Measurements from ENCODE around the gene COL6A6.
"Not testable (repeated sequence)": the region's sequence is repeated elsewhere in the genome, so short reads cannot be mapped to it uniquely, and the experiment has no call there.

COL6A6 gene

DNA sequence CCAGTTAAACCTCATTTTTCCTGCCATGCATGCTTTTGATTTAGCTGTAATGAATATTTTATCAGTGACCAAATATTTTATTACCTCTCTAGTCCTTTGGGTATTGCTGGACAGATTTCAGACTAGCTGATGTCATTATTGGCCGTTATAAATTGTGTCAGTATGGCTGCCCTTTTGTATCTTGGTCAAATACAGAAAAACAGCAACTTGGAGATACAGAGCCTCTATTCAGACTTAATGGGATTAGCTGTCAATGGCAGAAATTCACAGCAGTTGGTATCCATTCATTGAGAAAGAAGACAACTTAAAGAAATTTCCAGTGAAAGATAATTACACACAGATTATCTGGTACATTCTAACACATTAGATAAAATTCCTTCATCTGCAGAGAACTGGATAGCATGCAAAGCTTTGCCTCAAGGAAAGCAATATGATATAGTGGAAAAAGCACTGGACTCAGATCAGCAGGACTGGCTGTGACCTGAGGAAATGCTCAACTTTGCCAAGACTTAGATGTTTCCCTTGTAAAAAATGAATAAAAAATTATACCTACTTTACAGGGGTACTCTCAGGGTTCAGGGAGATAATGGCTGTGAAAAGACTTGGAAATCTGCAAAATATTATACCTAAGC, 20.8 kb downstream of the COL6A6 start:
- DNase-seq (ENCODE audit: low read depth) = no peak

DNA sequence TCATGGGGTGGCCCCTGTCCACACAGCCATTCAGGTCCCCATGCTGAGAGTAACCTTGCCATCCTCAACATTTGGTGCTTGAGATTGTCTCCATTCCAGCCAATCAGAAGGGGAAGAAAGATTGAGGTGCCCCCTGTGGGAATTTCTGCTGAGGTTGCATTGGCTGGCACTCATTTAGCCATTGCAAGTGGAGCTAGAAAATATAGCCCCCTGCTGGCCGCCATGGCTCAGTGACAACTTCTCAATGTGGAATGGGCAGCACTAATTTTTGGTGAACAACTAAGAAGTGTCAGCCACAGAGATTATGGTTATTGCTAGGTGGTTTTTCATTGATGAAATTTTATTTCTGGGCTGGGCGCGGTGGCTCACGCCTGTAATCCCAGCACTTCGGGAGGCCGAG, 22.0 kb downstream of the COL6A6 start:
- peak; percentile 39 for DNase-seq (ENCODE audit: low read depth)

DNA sequence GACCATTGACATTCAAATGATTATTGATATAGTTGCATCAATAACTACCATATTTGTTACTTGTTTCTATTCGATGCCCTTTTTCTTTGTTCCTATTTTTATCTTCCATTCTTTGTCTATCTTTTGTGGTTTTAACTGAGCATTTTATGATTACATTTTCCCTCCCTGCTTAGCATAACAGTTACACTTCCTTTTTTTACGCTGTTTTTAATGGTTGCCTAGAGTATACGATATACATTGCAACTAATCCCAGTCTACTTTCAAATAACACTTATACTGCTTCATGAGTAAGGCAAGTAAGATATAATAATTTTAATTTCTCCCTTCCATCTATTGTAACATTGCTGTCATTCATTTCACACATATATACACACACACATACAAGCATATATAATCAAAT, 26.3 kb downstream of the COL6A6 start:
- DNase-seq (ENCODE audit: low read depth) = no peak

DNA sequence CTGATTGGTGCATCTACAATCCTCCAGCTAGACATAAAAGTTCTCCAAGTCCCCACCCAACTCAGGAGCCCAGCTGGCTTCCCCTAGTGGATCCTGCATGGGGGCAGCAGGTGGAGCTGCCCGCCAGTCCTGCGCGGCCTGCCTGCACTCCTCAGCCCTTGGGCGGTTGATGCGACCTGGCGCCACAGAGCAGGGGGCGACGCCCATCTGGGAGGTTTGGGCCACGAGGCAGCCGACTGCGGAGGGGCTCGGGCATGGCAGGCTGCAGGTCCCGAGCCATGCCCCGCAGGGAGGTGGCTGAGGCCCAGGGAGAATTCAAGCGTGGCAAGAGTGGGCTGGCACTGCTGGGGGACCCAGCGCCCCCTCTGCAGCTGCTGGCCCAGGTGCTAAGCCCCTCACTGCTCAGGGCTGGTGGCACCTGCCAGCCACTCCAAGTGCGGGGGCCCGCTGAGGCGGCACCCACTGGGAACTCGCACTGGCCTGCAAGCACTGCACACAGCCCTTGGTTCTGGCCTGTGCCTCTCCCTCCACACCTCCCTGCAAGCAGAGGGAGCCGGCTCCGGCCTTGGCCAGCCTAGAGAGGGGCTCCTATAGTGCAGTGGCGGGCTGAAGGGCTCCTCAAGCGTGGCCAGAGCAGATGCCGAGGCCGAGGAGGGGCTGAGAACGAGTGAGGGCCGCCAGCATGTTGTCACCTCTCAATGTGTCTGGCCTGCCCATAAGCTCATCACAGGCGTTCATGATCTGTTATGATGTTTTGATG, 30.1 kb downstream of the COL6A6 start:
- no peak for DNase-seq (ENCODE audit: low read depth)

DNA sequence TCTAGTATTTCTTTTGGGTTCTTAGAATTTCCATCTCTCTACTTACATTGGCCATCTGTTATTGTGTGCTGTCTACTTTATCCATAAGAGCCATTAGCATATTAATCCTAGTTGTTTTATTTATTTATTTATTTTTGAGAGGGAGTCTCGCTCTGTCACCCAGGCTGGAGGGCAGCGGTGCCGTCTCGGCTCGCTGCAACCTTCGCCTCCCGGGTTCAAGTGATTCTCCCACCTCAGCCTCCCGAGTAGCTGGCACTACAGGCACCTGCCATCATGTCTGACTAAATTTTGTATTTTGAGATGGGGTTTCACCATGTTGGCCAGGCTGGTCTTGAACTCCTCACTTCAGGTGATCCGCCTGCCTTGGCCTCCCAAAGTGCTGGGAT, 30.7 kb downstream of the COL6A6 start:
- not testable (repeated sequence) for DNase-seq (ENCODE audit: low read depth)

DNA sequence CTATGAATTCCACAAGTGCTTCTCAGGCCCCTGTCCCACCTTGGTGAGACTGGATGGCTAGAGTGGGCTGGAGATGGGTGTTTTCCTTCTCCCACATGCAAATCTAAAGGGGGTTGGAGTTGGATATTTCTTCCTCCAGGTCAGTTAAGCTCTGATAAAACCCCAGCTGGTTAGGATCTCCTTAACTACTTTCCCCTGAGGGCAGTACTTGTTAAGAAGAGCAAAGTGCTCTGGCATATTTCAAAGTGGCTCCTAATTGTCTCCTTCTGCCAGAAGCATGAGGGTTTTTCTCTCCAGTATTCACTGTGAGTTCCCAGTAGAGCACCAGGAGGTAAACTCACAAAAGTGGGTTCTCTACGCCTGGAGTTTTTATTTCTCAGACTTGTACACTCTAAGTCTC, 31.4 kb downstream of the COL6A6 start:
- no peak for DNase-seq (ENCODE audit: low read depth)

DNA sequence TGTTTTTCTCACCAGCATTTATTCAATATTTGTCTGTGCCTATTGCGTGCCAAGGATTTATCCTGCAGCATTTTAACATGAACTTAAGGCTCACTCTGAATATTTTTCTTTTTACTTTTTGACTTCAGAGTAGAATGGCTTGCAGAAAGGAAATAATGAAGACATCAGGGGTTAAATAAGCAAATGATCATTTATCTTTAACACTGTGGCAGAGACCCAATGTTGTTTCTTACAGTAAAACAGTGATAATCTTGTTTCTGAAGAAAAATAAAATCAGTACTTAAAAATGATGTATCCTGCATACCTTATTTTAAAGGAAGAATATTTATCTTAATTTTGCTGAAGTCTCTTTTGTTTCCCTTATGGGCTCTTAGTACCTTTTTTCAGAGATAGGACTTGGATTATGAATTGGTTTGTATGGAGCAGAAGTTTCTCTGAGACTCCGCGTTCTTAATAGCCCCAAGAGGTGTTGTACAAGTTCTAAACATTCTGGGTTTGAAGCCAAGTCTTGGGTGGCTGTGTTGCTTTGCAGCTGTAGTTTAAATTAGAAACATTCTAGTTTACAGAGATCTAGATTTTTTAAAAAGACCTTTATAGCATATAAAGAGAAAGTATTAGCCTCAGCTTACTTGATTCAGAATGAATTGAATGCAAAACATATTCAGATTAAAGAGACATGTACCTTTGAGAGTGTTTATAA, 40.5 kb downstream of the COL6A6 start:
- no peak for DNase-seq (ENCODE audit: low read depth)

DNA sequence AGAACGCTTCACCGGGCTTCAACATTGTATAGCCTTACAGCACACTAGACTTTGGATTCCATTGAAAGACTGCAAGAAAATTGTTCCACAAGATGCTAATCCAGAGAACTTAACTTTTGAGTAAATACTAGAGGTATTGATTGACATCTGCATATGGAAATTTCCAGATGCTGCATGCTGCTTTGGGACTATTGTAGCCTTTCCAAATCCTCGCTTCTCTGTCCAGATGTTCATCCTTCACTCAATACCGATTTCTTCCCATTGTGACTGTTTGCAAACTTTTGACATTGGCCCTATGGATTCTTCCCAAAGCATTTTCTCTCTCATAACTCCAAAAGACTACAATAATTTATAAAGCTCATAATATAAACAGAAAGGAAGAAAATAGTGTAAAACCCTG, 41.4 kb downstream of the COL6A6 start:
- no peak for DNase-seq (ENCODE audit: low read depth)

DNA sequence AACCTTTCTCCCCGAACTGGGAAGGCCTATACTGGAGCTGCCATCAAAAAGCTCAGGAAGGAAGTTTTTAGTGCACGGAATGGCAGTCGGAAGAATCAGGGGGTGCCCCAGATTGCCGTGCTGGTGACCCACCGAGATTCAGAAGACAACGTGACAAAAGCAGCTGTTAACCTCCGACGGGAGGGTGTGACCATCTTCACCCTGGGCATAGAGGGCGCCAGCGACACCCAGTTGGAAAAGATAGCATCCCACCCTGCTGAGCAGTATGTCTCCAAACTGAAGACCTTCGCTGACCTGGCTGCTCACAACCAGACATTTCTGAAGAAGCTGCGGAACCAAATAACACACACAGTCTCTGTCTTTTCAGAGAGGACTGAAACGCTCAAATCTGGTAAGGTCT, 48.2 kb downstream of the COL6A6 start:
- DNase-seq (ENCODE audit: low read depth) = no peak

All from fibroblast of gingiva (primary cell).